Epidermal melanocyte (primary cell): ENCODE results near the gene EPC2.
"Not testable (repeated sequence)": the region's sequence is repeated elsewhere in the genome, so short reads cannot be mapped to it uniquely, and the experiment has no call there.

Experiments used
- DNase-seq: peaks from one replicate; pipeline ENCODE4 v3.0.0; 2011; ENCODE audit warnings: low spot score; ENCODE audit not compliant: insufficient read length

EPC2 gene

GRCh38 chr2:148638543-148638942, 6.0 kb upstream of the EPC2 start:
- DNase-seq = no peak

GRCh38 chr2:148640767-148641166, 3.8 kb upstream of the EPC2 start:
- DNase-seq = no peak

GRCh38 chr2:148642112-148642744, 2.3 kb upstream of the EPC2 start:
- DNase-seq = no peak

GRCh38 chr2:148642891-148643416, 1.6 kb upstream of the EPC2 start:
- no peak for DNase-seq

- DNase-seq = no peak
These were observed 1.1 kb upstream of the EPC2 start for GRCh38 chr2:148643421-148643820.

- peak; percentile 77 for DNase-seq
These were observed 460 bp downstream of the EPC2 start for GRCh38 chr2:148644883-148645538.

- DNase-seq = peak; percentile 78
These were observed 1.1 kb downstream of the EPC2 start for GRCh38 chr2:148645539-148646230.

GRCh38 chr2:148646231-148646559, 1.6 kb downstream of the EPC2 start:
- no peak for DNase-seq

- not testable (repeated sequence) for DNase-seq
These were observed 3.2 kb downstream of the EPC2 start for GRCh38 chr2:148647711-148648110.

- no peak for DNase-seq
These were observed 5.4 kb downstream of the EPC2 start for GRCh38 chr2:148649936-148650335.

GRCh38 chr2:148650881-148651280, 6.3 kb downstream of the EPC2 start:
- DNase-seq = no peak

GRCh38 chr2:148651972-148652371, 7.4 kb downstream of the EPC2 start:
- no peak for DNase-seq

GRCh38 chr2:148653437-148653836, 8.9 kb downstream of the EPC2 start:
- DNase-seq = no peak

GRCh38 chr2:148654435-148654834, 9.9 kb downstream of the EPC2 start:
- DNase-seq = no peak

- no peak for DNase-seq
These were observed 12.0 kb downstream of the EPC2 start for GRCh38 chr2:148656516-148656915.

- no peak for DNase-seq
These were observed 14.5 kb downstream of the EPC2 start for GRCh38 chr2:148658807-148659722.

- DNase-seq = no peak
These were observed 16.4 kb downstream of the EPC2 start for GRCh38 chr2:148660999-148661398.

GRCh38 chr2:148662332-148662731, 17.8 kb downstream of the EPC2 start:
- not testable (repeated sequence) for DNase-seq

- DNase-seq = no peak
These were observed 19.7 kb downstream of the EPC2 start for GRCh38 chr2:148664229-148664628.

- DNase-seq = no peak
These were observed 22.0 kb downstream of the EPC2 start for GRCh38 chr2:148666555-148666954.

GRCh38 chr2:148667113-148667836, 22.7 kb downstream of the EPC2 start:
- no peak for DNase-seq
